HG02852 (cell line): ENCODE results near the gene JPH2.
"Not testable (repeated sequence)": the region's sequence is repeated elsewhere in the genome, so short reads cannot be mapped to it uniquely, and the experiment has no call there.

Experiments used
- ATAC-seq: cut with Tn5 transposase; IDR thresholded peaks from one replicate; pipeline ENCODE4 v1.9.1; 2021; ENCODE audit warnings: mild to moderate bottlenecking, moderate library complexity; ENCODE audit not compliant: unreplicated experiment

Gene JPH2

GRCh38 chr20:44129300-44129699 lies 57.7 kb downstream of the JPH2 start:
- ATAC-seq: not testable (repeated sequence)

GRCh38 chr20:44126445-44126844 lies 60.5 kb downstream of the JPH2 start:
- no peak for ATAC-seq

GRCh38 chr20:44125332-44126127 lies 61.5 kb downstream of the JPH2 start:
- ATAC-seq: no peak

GRCh38 chr20:44123874-44124535 lies 63.0 kb downstream of the JPH2 start:
- ATAC-seq: no peak

GRCh38 chr20:44123251-44123650 lies 63.7 kb downstream of the JPH2 start:
- no peak for ATAC-seq

GRCh38 chr20:44120676-44121425 lies 66.1 kb downstream of the JPH2 start:
- ATAC-seq: no peak

GRCh38 chr20:44118185-44119033 lies 68.6 kb downstream of the JPH2 start:
- ATAC-seq: no peak

GRCh38 chr20:44117296-44118184 lies 69.4 kb downstream of the JPH2 start:
- no peak for ATAC-seq

GRCh38 chr20:44115762-44116644 lies 71.0 kb downstream of the JPH2 start:
- no peak for ATAC-seq

GRCh38 chr20:44115181-44115580 lies 71.8 kb downstream of the JPH2 start:
- ATAC-seq: no peak

- ATAC-seq: no peak
Observed at GRCh38 chr20:44113618-44114376, 73.2 kb downstream of the JPH2 start.

GRCh38 chr20:44112889-44113617 lies 73.9 kb downstream of the JPH2 start:
- no peak for ATAC-seq

GRCh38 chr20:44112456-44112855 lies 74.5 kb downstream of the JPH2 start:
- no peak for ATAC-seq

- ATAC-seq: no peak
Observed at GRCh38 chr20:44111712-44112335, 75.2 kb downstream of the JPH2 start.

- no peak for ATAC-seq
Observed at GRCh38 chr20:44110816-44111568, 76.0 kb downstream of the JPH2 start.

- ATAC-seq: no peak
Observed at GRCh38 chr20:44109951-44110361, 77.0 kb downstream of the JPH2 start.
